Mammary epithelial cell (primary cell): ENCODE results near the gene TRPV6.

Experiments
- EZH2 ChIP-seq: IDR thresholded peaks from 2 replicates; pipeline ENCODE4 v1.6.1; 2012; ENCODE audit warnings: low read length, inconsistent platforms, borderline replicate concordance
- TF ChIP-seq, protein P1 (sequence below), 2 donors: IDR thresholded peaks in 1 of 2; conservative IDR thresholded peaks in 1 of 2; 2 replicates each; pipeline ENCODE4 v1.5.1; 2011 to 2012; ENCODE audit warnings: inconsistent platforms in 2 of 2, low read length in 2 of 2, mild to moderate bottlenecking in 2 of 2, control low read depth in 1 of 2, low read depth in 1 of 2; ENCODE audit not compliant: insufficient read depth in 1 of 2; ENCODE audit errors: extremely low read depth in 1 of 2

DNA sequence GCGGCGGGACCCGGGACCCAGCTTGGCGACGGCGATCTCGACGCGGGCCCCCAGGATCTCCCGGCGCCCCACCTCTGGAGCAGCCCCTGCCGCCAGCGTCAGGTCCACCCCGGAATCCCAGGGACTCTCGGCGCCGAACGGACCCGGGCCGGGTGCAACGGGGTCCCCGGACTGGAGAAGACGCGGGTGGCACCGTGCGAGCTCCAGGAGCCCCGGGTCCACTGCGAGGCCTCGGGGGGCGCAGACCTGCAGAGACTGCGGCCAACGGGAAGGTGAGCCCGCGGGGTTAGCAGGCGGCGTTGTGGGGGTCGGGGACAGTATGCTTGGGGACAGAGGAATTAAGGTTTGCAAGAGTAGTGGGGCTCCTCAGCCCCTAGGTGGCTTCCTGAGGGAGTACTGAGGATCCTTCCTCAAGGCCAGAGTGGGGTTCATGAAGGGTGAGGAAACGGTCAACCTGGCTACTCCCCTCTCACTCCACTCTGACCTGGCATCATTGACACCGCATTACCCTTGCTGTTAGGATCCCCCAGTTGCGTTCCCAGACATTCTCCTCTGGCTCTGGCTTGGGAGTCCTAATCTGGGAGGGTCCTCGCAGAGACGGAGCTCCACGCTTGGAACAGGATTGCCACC is 30.3 kb downstream of the TRPV6 start:
- TF ChIP-seq, protein P1, sequence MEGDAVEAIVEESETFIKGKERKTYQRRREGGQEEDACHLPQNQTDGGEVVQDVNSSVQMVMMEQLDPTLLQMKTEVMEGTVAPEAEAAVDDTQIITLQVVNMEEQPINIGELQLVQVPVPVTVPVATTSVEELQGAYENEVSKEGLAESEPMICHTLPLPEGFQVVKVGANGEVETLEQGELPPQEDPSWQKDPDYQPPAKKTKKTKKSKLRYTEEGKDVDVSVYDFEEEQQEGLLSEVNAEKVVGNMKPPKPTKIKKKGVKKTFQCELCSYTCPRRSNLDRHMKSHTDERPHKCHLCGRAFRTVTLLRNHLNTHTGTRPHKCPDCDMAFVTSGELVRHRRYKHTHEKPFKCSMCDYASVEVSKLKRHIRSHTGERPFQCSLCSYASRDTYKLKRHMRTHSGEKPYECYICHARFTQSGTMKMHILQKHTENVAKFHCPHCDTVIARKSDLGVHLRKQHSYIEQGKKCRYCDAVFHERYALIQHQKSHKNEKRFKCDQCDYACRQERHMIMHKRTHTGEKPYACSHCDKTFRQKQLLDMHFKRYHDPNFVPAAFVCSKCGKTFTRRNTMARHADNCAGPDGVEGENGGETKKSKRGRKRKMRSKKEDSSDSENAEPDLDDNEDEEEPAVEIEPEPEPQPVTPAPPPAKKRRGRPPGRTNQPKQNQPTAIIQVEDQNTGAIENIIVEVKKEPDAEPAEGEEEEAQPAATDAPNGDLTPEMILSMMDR (conservative IDR thresholded peaks at IDR 0.05 in 1 of 2, IDR thresholded peaks at IDR 0.05 in 1 of 2; ENCODE audit: extremely low read depth in 1 of 2, insufficient read depth in 1 of 2, low read depth in 1 of 2, low read length in 2 of 2) = peak in 1 of 2 donors; percentile 3
- TF ChIP-seq EZH2 = no peak
